Endodermal cell (in vitro differentiated cells): ENCODE results near the gene PRELID3B. TPM values are rescaled to one million over a fixed set of nuclear protein-coding genes. Genes with fewer than 3 reads are reported as not detected.

Source experiments
- DNase-seq: peaks from one replicate; pipeline ENCODE4 v3.0.0-alpha.2; 2017
- H3K27ac ChIP-seq: 2 replicates; pipeline ENCODE4 v1.5.1; 2013; ENCODE audit warnings: mild to moderate bottlenecking, low read depth, low read length, moderate library complexity
- H3K27me3 ChIP-seq: 2 replicates; pipeline ENCODE4 v1.6.1; 2013; ENCODE audit warnings: mild to moderate bottlenecking, low read length, moderate library complexity; ENCODE audit not compliant: insufficient read depth, control insufficient read depth, poor library complexity, severe bottlenecking
- H3K36me3 ChIP-seq: 2 replicates; pipeline ENCODE4 v1.7.0; 2013; ENCODE audit warnings: mild to moderate bottlenecking, low read length, moderate library complexity; ENCODE audit not compliant: control insufficient read depth, insufficient read depth
- H3K4me1 ChIP-seq: one replicate; pipeline ENCODE4 v1.7.0; 2013; ENCODE audit warnings: low read length; ENCODE audit not compliant: control insufficient read depth, insufficient read depth
- H3K4me3 ChIP-seq: 2 replicates; pipeline ENCODE4 v1.5.1; 2013; ENCODE audit warnings: mild to moderate bottlenecking, low read length, moderate library complexity
- H3K9ac ChIP-seq: 2 replicates; pipeline ENCODE4 v1.6.1; 2013; ENCODE audit warnings: mild to moderate bottlenecking, low read length, moderate library complexity; ENCODE audit not compliant: poor library complexity, severe bottlenecking; ENCODE audit errors: extremely low read depth
- H3K9me3 ChIP-seq: 2 replicates; pipeline ENCODE4 v1.6.1; 2013; ENCODE audit warnings: mild to moderate bottlenecking, low read length, moderate library complexity; ENCODE audit not compliant: control insufficient read depth
- H3K27ac Mint-ChIP-seq: 2 replicates; pipeline ENCODE4 v1.8.0; 2020; ENCODE audit warnings: mixed read lengths
- H3K27me3 Mint-ChIP-seq: 2 replicates; pipeline ENCODE4 v1.8.0; 2021; ENCODE audit warnings: mild to moderate bottlenecking, mixed read lengths; ENCODE audit not compliant: insufficient read depth
- H3K36me3 Mint-ChIP-seq: 2 replicates; pipeline ENCODE4 v1.8.0; 2020; ENCODE audit warnings: low read depth, mixed read lengths
- H3K4me1 Mint-ChIP-seq: 2 replicates; pipeline ENCODE4 v1.8.0; 2020; ENCODE audit warnings: mixed read lengths
- H3K4me3 Mint-ChIP-seq: 2 replicates; pipeline ENCODE4 v1.8.0; 2020; ENCODE audit warnings: mild to moderate bottlenecking, moderate library complexity, mixed read lengths
- H3K9me3 Mint-ChIP-seq: 2 replicates; pipeline ENCODE4 v1.8.0; 2020; ENCODE audit warnings: mild to moderate bottlenecking, mixed read lengths
- WGBS, 2 experiments: methylation state at CpG; one replicate each; pipeline versions ENCODE4 v1.1.5 to v1.1.7; 2013; ENCODE audit warnings: missing lambda C conversion rate in 2 of 2, mixed read lengths in 1 of 2; ENCODE audit not compliant: insufficient coverage in 1 of 2, insufficient read length in 1 of 2; 5-methylcytosine and 5-hydroxymethylcytosine counted together
- total RNA-seq, 2 donors: library from RNA; stranded (reverse); fragmentation: NEBNext Ultra II Directional in 1 of 2; extraction: Animal tissue kit (Norgen Biotek cat#: 25700) in 1 of 2; gene quantifications; 2 replicates in 1 of 2; 3 replicates in 1 of 2; pipeline ENCODE4 v1.2.1, GENCODE V29; 2021
- TF ChIP-seq, protein P1 (sequence below): fragments of 200-600 bp; sonication (generic); conservative IDR thresholded peaks from 2 replicates; pipeline ENCODE4 v1.5.0; 2021; ENCODE audit warnings: antibody characterized with exemption, mild to moderate bottlenecking

The PRELID3B gene
- total RNA-seq, 2 donors from 2014 or later, result 48.6 to 50.8 TPM

DNA sequence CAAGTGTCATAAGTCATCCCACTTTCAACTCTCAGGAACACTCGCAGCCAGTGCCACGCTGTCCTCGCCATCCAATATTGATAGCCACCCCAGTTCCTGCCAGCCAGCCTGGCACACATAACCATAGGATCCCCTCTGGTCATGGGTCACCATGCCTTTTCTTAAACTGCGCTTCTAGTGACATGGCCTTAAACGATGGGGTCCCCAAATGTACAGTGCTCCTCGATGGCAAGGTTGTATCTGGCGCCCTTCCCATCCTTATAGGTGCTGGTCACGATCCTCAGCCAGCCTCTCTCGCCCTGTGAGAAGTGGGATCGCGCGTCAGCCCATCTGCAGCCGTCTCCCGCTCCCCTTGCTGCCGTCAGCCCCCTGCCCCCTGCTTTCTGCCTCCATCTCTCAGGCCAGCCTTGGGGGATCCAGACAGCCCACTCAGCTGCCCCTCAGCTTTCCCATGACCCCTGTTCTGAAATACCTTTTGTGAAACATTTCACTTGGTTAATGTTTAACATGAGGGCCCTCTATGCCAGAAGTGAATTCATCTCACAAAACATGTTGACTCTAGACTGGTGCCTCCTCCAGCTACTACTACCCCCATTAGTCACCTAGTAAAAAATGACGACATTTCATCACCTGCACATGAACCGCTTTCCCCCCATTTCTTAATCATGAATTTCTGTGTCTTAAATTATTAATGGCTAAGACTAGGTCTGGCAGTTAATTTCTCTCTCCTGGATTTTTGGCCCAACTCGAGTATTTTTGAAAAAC is 46.9 kb downstream of the PRELID3B start:
- H3K9ac ChIP-seq, result no peak overlapping the region
- Mint-ChIP-seq H3K4me1 (no peaks in the 10 kb centered on the region), H3K27me3 (no peaks in the 10 kb centered on the region), H3K36me3 (peaks cover 83% of the 10 kb centered on the region), H3K27ac (peak overlapping the region; percentile 39), H3K9me3 (no peaks in the 10 kb centered on the region), H3K4me3 (no peak overlapping the region)
- H3K4me1 ChIP-seq, result no peaks in the 10 kb centered on the region
- peaks cover 62% of the 10 kb centered on the region for H3K36me3 ChIP-seq
- no peaks in the 10 kb centered on the region for H3K9me3 ChIP-seq
- H3K4me3 ChIP-seq, result no peak overlapping the region
- TF ChIP-seq, protein P1, sequence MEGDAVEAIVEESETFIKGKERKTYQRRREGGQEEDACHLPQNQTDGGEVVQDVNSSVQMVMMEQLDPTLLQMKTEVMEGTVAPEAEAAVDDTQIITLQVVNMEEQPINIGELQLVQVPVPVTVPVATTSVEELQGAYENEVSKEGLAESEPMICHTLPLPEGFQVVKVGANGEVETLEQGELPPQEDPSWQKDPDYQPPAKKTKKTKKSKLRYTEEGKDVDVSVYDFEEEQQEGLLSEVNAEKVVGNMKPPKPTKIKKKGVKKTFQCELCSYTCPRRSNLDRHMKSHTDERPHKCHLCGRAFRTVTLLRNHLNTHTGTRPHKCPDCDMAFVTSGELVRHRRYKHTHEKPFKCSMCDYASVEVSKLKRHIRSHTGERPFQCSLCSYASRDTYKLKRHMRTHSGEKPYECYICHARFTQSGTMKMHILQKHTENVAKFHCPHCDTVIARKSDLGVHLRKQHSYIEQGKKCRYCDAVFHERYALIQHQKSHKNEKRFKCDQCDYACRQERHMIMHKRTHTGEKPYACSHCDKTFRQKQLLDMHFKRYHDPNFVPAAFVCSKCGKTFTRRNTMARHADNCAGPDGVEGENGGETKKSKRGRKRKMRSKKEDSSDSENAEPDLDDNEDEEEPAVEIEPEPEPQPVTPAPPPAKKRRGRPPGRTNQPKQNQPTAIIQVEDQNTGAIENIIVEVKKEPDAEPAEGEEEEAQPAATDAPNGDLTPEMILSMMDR, result no peak
- WGBS, 2 experiments, result 92 to 95% methylated on average over 14 to 18 of the region's 18 CpGs
- no peaks in the 10 kb centered on the region for H3K27me3 ChIP-seq
- DNase-seq, result no peak
- no peak overlapping the region for H3K27ac ChIP-seq

DNA sequence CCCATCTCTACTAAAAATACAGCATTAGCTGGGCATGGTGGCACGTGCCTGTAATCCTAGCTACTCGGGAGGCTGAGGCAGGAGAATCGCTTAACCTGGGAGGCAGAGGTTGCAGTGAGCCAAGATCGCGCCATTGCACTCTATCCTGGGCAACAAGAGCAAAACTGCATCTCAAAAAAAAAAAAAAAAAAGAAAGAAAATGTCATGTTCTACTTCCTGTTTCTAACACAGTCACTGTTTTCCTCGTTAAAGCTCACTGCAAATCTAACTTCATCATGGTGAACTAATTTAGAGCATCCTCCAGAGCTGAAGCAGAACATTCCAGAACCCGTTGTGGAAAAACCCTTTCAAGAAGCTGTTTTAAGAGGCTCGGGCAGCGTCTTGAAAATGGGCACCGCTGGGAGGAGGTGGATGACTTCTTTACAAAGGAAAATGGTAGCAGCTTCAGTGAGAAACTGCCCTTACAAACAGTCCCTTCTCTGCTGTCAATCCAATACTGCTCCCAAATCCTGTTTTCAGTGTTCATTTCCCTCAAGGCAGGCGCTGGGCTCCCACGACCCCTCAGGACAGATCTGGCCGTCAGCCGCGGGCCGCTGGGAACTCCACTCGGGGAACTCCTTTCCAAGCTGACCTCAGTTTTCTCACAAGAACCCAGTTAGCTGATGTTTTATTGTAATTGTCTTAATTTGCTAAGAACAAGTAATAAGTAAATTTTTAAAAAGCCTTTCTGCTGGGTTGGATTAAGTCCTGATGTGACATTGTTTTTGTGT is 48.0 kb downstream of the PRELID3B start:
- no peak overlapping the region for H3K4me3 ChIP-seq
- no peaks in the 10 kb centered on the region for H3K4me1 ChIP-seq
- no peaks in the 10 kb centered on the region for H3K27me3 ChIP-seq
- no peaks in the 10 kb centered on the region for H3K9me3 ChIP-seq
- Mint-ChIP-seq H3K9me3 (no peaks in the 10 kb centered on the region), H3K27ac (no peak overlapping the region), H3K4me3 (no peak overlapping the region), H3K4me1 (no peaks in the 10 kb centered on the region), H3K36me3 (peaks cover 83% of the 10 kb centered on the region), H3K27me3 (no peaks in the 10 kb centered on the region)
- no peak overlapping the region for H3K9ac ChIP-seq
- DNase-seq, result peak; percentile 21
- 94% methylated on average over 15 to 17 of the region's 17 CpGs for WGBS, 2 experiments
- TF ChIP-seq, protein P1, result no peak
- peaks cover 70% of the 10 kb centered on the region for H3K36me3 ChIP-seq
- H3K27ac ChIP-seq, result no peak overlapping the region

DNA sequence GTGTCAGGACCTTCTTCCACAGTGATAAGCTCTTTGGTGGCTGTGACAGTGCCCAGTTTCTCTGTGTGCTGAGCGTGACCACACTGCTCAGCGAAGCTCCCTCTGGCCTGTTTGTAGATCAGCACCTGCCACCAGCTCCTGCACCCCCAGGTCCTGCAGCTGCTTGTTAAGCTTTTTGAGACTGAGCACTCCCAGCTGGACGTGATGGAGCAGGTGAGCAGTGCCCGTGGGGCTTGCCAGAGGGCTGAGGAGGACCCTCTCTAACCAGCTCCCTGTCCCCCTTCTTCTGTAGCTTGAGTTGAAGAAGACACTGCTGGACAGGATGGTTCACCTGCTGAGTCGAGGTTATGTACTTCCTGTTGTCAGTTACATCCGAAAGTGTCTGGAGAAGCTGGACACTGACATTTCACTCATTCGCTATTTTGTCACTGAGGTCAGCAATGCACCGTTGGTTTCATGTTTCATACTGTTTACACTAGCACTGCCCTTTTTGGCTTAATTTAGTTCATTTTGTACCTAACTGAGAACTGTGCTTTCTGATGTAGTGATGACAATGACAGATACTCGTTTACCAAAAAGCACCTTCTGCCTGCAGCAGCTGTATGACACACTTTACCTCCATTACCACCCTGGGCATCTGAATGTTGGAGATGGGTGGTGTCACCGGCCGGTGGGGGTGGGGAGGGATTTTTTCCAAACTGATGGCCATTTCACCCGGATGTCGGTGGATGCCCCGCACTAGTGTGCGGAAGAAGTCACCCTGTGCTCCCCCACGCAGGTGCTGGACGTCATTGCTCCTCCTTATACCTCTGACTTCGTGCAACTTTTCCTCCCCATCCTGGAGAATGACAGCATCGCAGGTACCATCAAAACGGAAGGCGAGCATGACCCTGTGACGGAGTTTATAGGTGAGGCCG is 49.0 kb downstream of the PRELID3B start:
- Histone ChIP-seq H3K4me3 (no peak overlapping the region), H3K36me3 (peaks cover 80% of the 10 kb centered on the region), H3K27ac (no peak overlapping the region), H3K4me1 (no peaks in the 10 kb centered on the region), H3K27me3 (no peaks in the 10 kb centered on the region), H3K9me3 (no peaks in the 10 kb centered on the region), H3K9ac (no peak overlapping the region)
- no peak overlapping the region for H3K4me3 Mint-ChIP-seq
- TF ChIP-seq, protein P1, result no peak
- H3K4me1 Mint-ChIP-seq, result no peaks in the 10 kb centered on the region
- WGBS, 2 experiments, result 95 to 98% methylated on average over 17 to 22 of the region's 23 CpGs
- H3K27ac Mint-ChIP-seq, result no peak overlapping the region
- peaks cover 84% of the 10 kb centered on the region for H3K36me3 Mint-ChIP-seq
- H3K9me3 Mint-ChIP-seq, result no peaks in the 10 kb centered on the region
- no peaks in the 10 kb centered on the region for H3K27me3 Mint-ChIP-seq
- peak; percentile 32 for DNase-seq
